Neural progenitor cell (in vitro differentiated cells): ENCODE results near the gene FTCD. TPM values are rescaled to one million over a fixed set of nuclear protein-coding genes. Genes with fewer than 3 reads are reported as not detected.
A peak's percentile ranks its signal among the peaks of the same experiment; 100 is the strongest.
"Not testable (repeated sequence)": the region's sequence is repeated elsewhere in the genome, so short reads cannot be mapped to it uniquely, and the experiment has no call there.

ENCODE experiments used
- DNase-seq: peaks from one replicate; pipeline ENCODE4 v3.0.0-alpha.2; 2016; ENCODE audit warnings: low spot score
- H2AFZ ChIP-seq: fragments of 200-600 bp; sonication (generic); replicated peaks from 2 replicates; pipeline ENCODE4 v1.6.1; 2016; ENCODE audit warnings: antibody characterized with exemption
- H3F3A ChIP-seq: fragments of 200-600 bp; sonication (generic); 2 replicates; pipeline ENCODE4 v1.6.1; 2016; ENCODE audit warnings: antibody characterized with exemption, low read depth
- H3K27ac ChIP-seq: fragments of 200-600 bp; sonication (generic); 2 replicates; pipeline ENCODE4 v1.5.1; 2016; ENCODE audit warnings: mild to moderate bottlenecking
- H3K27me3 ChIP-seq: fragments of 200-600 bp; sonication (generic); 2 replicates; pipeline ENCODE4 v1.6.1; 2016; ENCODE audit warnings: mild to moderate bottlenecking, moderate library complexity
- H3K36me3 ChIP-seq: fragments of 200-600 bp; sonication (generic); 2 replicates; pipeline ENCODE4 v1.5.1; 2016
- H3K4me1 ChIP-seq: fragments of 200-600 bp; sonication (generic); 2 replicates; pipeline ENCODE4 v1.6.1; 2016; ENCODE audit warnings: mixed run types
- H3K4me2 ChIP-seq: fragments of 200-600 bp; sonication (generic); 2 replicates; pipeline ENCODE4 v1.6.1; 2016
- H3K4me3 ChIP-seq: fragments of 200-600 bp; sonication (generic); 2 replicates; pipeline ENCODE4 v1.5.1; 2016
- H3K79me2 ChIP-seq: fragments of 200-600 bp; sonication (generic); 2 replicates; pipeline ENCODE4 v1.6.1; 2016; ENCODE audit warnings: low read depth
- H3K9ac ChIP-seq: fragments of 200-600 bp; sonication (generic); 2 replicates; pipeline ENCODE4 v1.6.1; 2016
- H3K9me3 ChIP-seq: fragments of 200-600 bp; sonication (generic); 2 replicates; pipeline ENCODE4 v1.5.1; 2016; ENCODE audit warnings: low read depth
- H4K20me1 ChIP-seq: fragments of 200-600 bp; sonication (generic); 2 replicates; pipeline ENCODE4 v1.6.1; 2016; ENCODE audit warnings: low read depth
- H3K27ac Mint-ChIP-seq: 3 replicates; pipeline ENCODE4 v1.8.0; 2021; ENCODE audit warnings: mixed read lengths
- H3K27me3 Mint-ChIP-seq: 2 replicates; pipeline ENCODE4 v1.8.0; 2022; ENCODE audit warnings: low read depth, mild to moderate bottlenecking, inconsistent platforms, moderate library complexity, mixed read lengths; ENCODE audit not compliant: insufficient read depth
- H3K36me3 Mint-ChIP-seq: 3 replicates; pipeline ENCODE4 v1.8.0; 2021; ENCODE audit warnings: mixed read lengths
- H3K4me1 Mint-ChIP-seq: 3 replicates; pipeline ENCODE4 v1.8.0; 2021; ENCODE audit warnings: mixed read lengths
- H3K4me3 Mint-ChIP-seq: 3 replicates; pipeline ENCODE4 v1.8.0; 2021; ENCODE audit warnings: mild to moderate bottlenecking, moderate library complexity, mixed read lengths
- H3K9me3 Mint-ChIP-seq: 3 replicates; pipeline ENCODE4 v1.8.0; 2020; ENCODE audit warnings: mixed read lengths
- CTCF ChIP-seq: fragments of 200-600 bp; sonication (generic); IDR thresholded peaks from 2 replicates; pipeline ENCODE4 v1.5.1; 2017; ENCODE audit warnings: antibody characterized with exemption, mild to moderate bottlenecking
- EZH2 ChIP-seq: fragments of 200-600 bp; sonication (generic); IDR thresholded peaks from 2 replicates; pipeline ENCODE4 v1.6.1; 2017; ENCODE audit warnings: antibody characterized with exemption, mild to moderate bottlenecking, moderate library complexity
- EZH2phosphoT487 ChIP-seq: fragments of 200-600 bp; sonication (generic); IDR thresholded peaks from 2 replicates; pipeline ENCODE4 v1.6.1; 2017; ENCODE audit warnings: antibody characterized with exemption
- total RNA-seq: library from RNA; depleted of rRNA; stranded (reverse); fragments of >200 nt; gene quantifications from 2 replicates; pipeline ENCODE4 v1.2.3, GENCODE V29; 2015; ENCODE audit warnings: low replicate concordance

FTCD gene
- total RNA-seq, 1 donor from 2014 or later: not detected

- H3K27ac Mint-ChIP-seq: peak overlapping the region; percentile 72
- H3K9me3 Mint-ChIP-seq: no peaks in the 10 kb centered on the region
- Histone ChIP-seq H3F3A (peaks cover 13% of the 10 kb centered on the region), H3K4me2 (peak overlapping the region; percentile 92), H3K4me1 (peaks cover 14% of the 10 kb centered on the region), H3K79me2 (peaks cover 4% of the 10 kb centered on the region), H3K4me3 (peak overlapping the region; percentile 99), H3K9me3 (no peaks in the 10 kb centered on the region), H3K36me3 (no peaks in the 10 kb centered on the region), H3K27me3 (no peaks in the 10 kb centered on the region), H2AFZ (no peak overlapping the region), H3K27ac (no peak overlapping the region), H4K20me1 (no peaks in the 10 kb centered on the region), H3K9ac (no peak overlapping the region)
- TF ChIP-seq EZH2 (no peak), EZH2phosphoT487 (no peak), CTCF (no peak)
- H3K36me3 Mint-ChIP-seq: peaks cover 9% of the 10 kb centered on the region
- H3K27me3 Mint-ChIP-seq: peaks cover 2% of the 10 kb centered on the region
- peak overlapping the region; percentile 84 for H3K4me3 Mint-ChIP-seq
- no peak for DNase-seq
- H3K4me1 Mint-ChIP-seq: peaks cover 46% of the 10 kb centered on the region
Observed at GRCh38 chr21:46185716-46186115, 30.3 kb upstream of the FTCD start.

GRCh38 chr21:46184625-46185555, 29.5 kb upstream of the FTCD start:
- DNase-seq: peak; percentile 93
- no peaks in the 10 kb centered on the region for H3K27me3 ChIP-seq
- peaks cover 14% of the 10 kb centered on the region for H3K4me1 ChIP-seq
- peaks cover 13% of the 10 kb centered on the region for H3F3A ChIP-seq
- peak overlapping the region; percentile 92 for H3K4me2 ChIP-seq
- no peak for TF ChIP-seq EZH2
- no peak for TF ChIP-seq EZH2phosphoT487
- TF ChIP-seq CTCF: no peak
- H3K4me1 Mint-ChIP-seq: peaks cover 39% of the 10 kb centered on the region
- H3K36me3 Mint-ChIP-seq: peaks cover 14% of the 10 kb centered on the region
- no peaks in the 10 kb centered on the region for H3K9me3 Mint-ChIP-seq
- H3K27ac ChIP-seq: no peak overlapping the region
- no peak overlapping the region for H3K27ac Mint-ChIP-seq
- H3K4me3 ChIP-seq: peak overlapping the region; percentile 99
- no peak overlapping the region for H3K9ac ChIP-seq
- H3K4me3 Mint-ChIP-seq: peak overlapping the region; percentile 84
- no peaks in the 10 kb centered on the region for H3K9me3 ChIP-seq
- H3K79me2 ChIP-seq: peaks cover 4% of the 10 kb centered on the region
- no peaks in the 10 kb centered on the region for H3K36me3 ChIP-seq
- peak overlapping the region; percentile 95 for H2AFZ ChIP-seq
- peaks cover 2% of the 10 kb centered on the region for H4K20me1 ChIP-seq
- H3K27me3 Mint-ChIP-seq: peaks cover 2% of the 10 kb centered on the region

GRCh38 chr21:46183910-46184624, 28.7 kb upstream of the FTCD start, which contains the start of gene SPATC1L:
TSS of gene SPATC1L (minus strand) at chr21:46184459. CDS start at chr21:46182816, 1,643 bp downstream.
- H3K79me2 ChIP-seq: peaks cover 4% of the 10 kb centered on the region
- H4K20me1 ChIP-seq: peaks cover 2% of the 10 kb centered on the region
- H3K4me3 ChIP-seq: peak within 1 kb of the TSS; percentile 99
- peaks cover 13% of the 10 kb centered on the region for H3F3A ChIP-seq
- Mint-ChIP-seq H3K36me3 (peaks cover 14% of the 10 kb centered on the region), H3K27ac (no peak within 1 kb of the TSS), H3K27me3 (peaks cover 2% of the 10 kb centered on the region), H3K4me1 (peaks cover 33% of the 10 kb centered on the region), H3K9me3 (no peaks in the 10 kb centered on the region), H3K4me3 (peak within 1 kb of the TSS; percentile 90)
- H3K4me1 ChIP-seq: peaks cover 14% of the 10 kb centered on the region
- DNase-seq: peak; percentile 86
- H3K9me3 ChIP-seq: no peaks in the 10 kb centered on the region
- peak within 1 kb of the TSS; percentile 49 for H3K9ac ChIP-seq
- TF ChIP-seq EZH2: no peak
- TF ChIP-seq CTCF: no peak
- TF ChIP-seq EZH2phosphoT487: no peak
- peak within 1 kb of the TSS; percentile 95 for H2AFZ ChIP-seq
- no peaks in the 10 kb centered on the region for H3K36me3 ChIP-seq
- peak within 1 kb of the TSS; percentile 92 for H3K4me2 ChIP-seq
- H3K27ac ChIP-seq: no peak within 1 kb of the TSS
- no peaks in the 10 kb centered on the region for H3K27me3 ChIP-seq

- not testable (repeated sequence) for H3K27me3 ChIP-seq, H3K79me2 ChIP-seq, H3K4me1 ChIP-seq, H3K9me3 Mint-ChIP-seq, H3F3A ChIP-seq, H3K27ac ChIP-seq, H3K27me3 Mint-ChIP-seq, H2AFZ ChIP-seq, H3K27ac Mint-ChIP-seq, H3K9ac ChIP-seq, H3K36me3 ChIP-seq, H4K20me1 ChIP-seq, DNase-seq, H3K9me3 ChIP-seq
- Mint-ChIP-seq H3K4me1 (peaks cover 26% of the 10 kb centered on the region), H3K4me3 (peak overlapping the region; percentile 90), H3K36me3 (peaks cover 14% of the 10 kb centered on the region)
- peak overlapping the region; percentile 99 for H3K4me3 ChIP-seq
- peak overlapping the region; percentile 83 for H3K4me2 ChIP-seq
Observed at GRCh38 chr21:46183337-46183909, 28.0 kb upstream of the FTCD start.
